Peyer's patch (tissue), 4 donors: Measurements from ENCODE around the gene HTR7.

Source experiments
- CTCF ChIP-seq, 6 experiments: fragments of 450-650 bp in 4 of 6; fragments of 200-600 bp in 2 of 6; sonication (generic) in 1 of 6; IDR thresholded peaks; one replicate each; pipeline ENCODE4 v1.5.1; 2017 to 2019; ENCODE audit warnings: antibody characterized with exemption in 6 of 6, mild to moderate bottlenecking in 3 of 6, moderate library complexity in 1 of 6
- POLR2A ChIP-seq, 2 donors: fragments of 450-650 bp; IDR thresholded peaks; one replicate each; pipeline ENCODE4 v1.5.1; 2017; ENCODE audit warnings: antibody characterized with exemption in 2 of 2, mild to moderate bottlenecking in 2 of 2, moderate library complexity in 2 of 2

- no peak for TF ChIP-seq CTCF (IDR thresholded peaks at IDR 0.05)
- TF ChIP-seq POLR2A (IDR thresholded peaks at IDR 0.05): no peak
These were observed 15.1 kb downstream of the HTR7 start for GRCh38 chr10:90842725-90843124.
